Suprapubic skin (tissue), 3 donors: ENCODE results near the gene MYH6.

Experiments used
- EP300 ChIP-seq: sonication (generic); formaldehyde crosslinking; IDR thresholded peaks from one replicate; pipeline ENCODE4 v1.6.1; 2017; ENCODE audit warnings: antibody characterized with exemption
- POLR2A ChIP-seq, 2 donors: fragments of 450-650 bp; IDR thresholded peaks; one replicate each; pipeline ENCODE4 v1.6.1; 2017; ENCODE audit warnings: antibody characterized with exemption in 2 of 2, mild to moderate bottlenecking in 2 of 2, moderate library complexity in 2 of 2
- TF ChIP-seq, protein P1 (sequence below), 2 donors: fragments of 200-600 bp in 1 of 2; fragments of 450-650 bp in 1 of 2; sonication (generic) in 1 of 2; IDR thresholded peaks; one replicate each; pipeline ENCODE4 v1.5.1; 2016 to 2019; ENCODE audit warnings: antibody characterized with exemption in 2 of 2, mild to moderate bottlenecking in 1 of 2, moderate library complexity in 1 of 2

DNA sequence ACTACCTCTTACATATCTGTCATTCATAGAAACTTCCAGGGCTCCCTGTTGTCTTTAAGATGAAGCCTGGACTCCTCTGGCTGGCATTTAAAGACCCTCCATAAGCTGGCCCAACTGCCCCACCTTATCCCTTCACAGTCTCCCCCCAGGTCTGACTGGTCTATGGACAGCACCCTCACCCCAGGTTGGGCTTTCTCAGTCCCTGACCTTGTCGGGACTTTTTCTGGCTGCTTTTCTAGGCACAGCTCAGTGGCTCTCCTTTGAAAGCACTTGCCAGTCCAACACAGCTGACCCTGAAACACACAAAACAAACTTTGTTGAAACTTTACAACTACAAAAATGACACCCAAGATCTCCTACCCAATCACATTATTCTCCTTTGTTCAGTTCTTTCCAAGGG, 41.2 kb upstream of the MYH6 start:
- TF ChIP-seq, protein P1, sequence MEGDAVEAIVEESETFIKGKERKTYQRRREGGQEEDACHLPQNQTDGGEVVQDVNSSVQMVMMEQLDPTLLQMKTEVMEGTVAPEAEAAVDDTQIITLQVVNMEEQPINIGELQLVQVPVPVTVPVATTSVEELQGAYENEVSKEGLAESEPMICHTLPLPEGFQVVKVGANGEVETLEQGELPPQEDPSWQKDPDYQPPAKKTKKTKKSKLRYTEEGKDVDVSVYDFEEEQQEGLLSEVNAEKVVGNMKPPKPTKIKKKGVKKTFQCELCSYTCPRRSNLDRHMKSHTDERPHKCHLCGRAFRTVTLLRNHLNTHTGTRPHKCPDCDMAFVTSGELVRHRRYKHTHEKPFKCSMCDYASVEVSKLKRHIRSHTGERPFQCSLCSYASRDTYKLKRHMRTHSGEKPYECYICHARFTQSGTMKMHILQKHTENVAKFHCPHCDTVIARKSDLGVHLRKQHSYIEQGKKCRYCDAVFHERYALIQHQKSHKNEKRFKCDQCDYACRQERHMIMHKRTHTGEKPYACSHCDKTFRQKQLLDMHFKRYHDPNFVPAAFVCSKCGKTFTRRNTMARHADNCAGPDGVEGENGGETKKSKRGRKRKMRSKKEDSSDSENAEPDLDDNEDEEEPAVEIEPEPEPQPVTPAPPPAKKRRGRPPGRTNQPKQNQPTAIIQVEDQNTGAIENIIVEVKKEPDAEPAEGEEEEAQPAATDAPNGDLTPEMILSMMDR (IDR thresholded peaks at IDR 0.05): no peak
- TF ChIP-seq POLR2A (IDR thresholded peaks at IDR 0.05): no peak
- no peak for TF ChIP-seq EP300
